Hepatocyte (in vitro differentiated cells): Measurements from ENCODE around the gene FANCB.

Experiments
- EZH2phosphoT487 ChIP-seq: fragments of 200-600 bp; sonication (generic); IDR thresholded peaks from one replicate; pipeline ENCODE4 v1.6.1; 2018; ENCODE audit warnings: antibody characterized with exemption, mild to moderate bottlenecking, low read depth, moderate library complexity; ENCODE audit not compliant: unreplicated experiment, severe bottlenecking
- TF ChIP-seq, protein P1 (sequence below): fragments of 200-600 bp; sonication (generic); IDR thresholded peaks from 2 replicates; pipeline ENCODE4 v1.5.1; 2016; ENCODE audit warnings: antibody characterized with exemption, mild to moderate bottlenecking; ENCODE audit not compliant: poor library complexity

DNA sequence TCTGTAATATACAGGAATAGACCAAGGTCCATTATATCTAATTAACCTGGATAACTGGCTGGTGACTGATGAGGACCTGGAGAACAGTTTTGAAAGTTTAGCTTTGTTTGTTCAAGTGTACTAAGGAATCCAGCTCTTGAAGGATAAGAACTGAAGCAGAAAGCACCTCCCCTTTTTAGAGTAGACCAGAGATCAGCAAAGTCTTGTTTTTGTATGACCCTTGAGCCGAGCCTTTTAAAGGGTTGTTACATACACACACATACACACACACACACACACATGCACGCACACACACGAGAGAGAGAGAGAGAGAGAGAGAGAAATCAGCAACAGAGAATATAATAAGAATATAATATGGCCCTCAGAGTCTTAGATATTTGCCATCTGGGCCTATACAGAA, 13.4 kb upstream of the FANCB start:
- TF ChIP-seq, protein P1, sequence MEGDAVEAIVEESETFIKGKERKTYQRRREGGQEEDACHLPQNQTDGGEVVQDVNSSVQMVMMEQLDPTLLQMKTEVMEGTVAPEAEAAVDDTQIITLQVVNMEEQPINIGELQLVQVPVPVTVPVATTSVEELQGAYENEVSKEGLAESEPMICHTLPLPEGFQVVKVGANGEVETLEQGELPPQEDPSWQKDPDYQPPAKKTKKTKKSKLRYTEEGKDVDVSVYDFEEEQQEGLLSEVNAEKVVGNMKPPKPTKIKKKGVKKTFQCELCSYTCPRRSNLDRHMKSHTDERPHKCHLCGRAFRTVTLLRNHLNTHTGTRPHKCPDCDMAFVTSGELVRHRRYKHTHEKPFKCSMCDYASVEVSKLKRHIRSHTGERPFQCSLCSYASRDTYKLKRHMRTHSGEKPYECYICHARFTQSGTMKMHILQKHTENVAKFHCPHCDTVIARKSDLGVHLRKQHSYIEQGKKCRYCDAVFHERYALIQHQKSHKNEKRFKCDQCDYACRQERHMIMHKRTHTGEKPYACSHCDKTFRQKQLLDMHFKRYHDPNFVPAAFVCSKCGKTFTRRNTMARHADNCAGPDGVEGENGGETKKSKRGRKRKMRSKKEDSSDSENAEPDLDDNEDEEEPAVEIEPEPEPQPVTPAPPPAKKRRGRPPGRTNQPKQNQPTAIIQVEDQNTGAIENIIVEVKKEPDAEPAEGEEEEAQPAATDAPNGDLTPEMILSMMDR, result no peak
- no peak for TF ChIP-seq EZH2phosphoT487
